HG03342 (cell line): Measurements from ENCODE around the gene NAA80.
A peak's percentile ranks its signal among the peaks of the same experiment; 100 is the strongest.
"Not testable (repeated sequence)": the region's sequence is repeated elsewhere in the genome, so short reads cannot be mapped to it uniquely, and the experiment has no call there.

ENCODE experiments used
- ATAC-seq: cut with Tn5 transposase; IDR thresholded peaks from one replicate; pipeline ENCODE4 v1.9.1; 2021; ENCODE audit warnings: mild to moderate bottlenecking, moderate library complexity; ENCODE audit not compliant: unreplicated experiment

Gene NAA80

GRCh38 chr3:50292159-50293078 is 6.8 kb downstream of the NAA80 start, which contains the start of gene IFRD2:
Gene IFRD2 (minus strand): TSS chr3:50292429. CDS start chr3:50292274, 155 bp downstream.
- ATAC-seq = peak; percentile 96

DNA sequence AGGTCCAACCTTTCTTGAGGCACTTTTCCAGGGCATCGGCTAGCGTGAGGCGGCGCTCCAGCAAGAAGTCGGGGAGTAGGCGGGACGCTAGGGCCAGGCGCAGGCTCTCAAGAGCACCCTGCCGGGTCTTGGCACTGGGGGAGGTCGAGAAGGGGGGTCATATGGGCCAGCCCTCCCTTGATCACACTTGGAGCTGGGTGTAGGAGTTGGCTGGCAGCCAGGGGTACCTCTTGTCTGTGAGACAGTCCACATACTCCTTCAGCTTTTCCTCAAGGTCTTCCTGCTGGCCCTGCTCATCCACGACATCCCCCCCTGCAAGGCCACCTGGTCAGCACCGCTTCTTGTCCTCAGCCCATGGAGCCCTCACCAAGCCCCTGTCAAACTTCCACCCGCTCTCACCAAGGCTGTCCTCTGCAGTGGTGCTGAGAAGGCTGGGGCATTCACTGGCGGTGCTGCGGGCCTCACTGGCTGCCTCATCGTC is 9.0 kb downstream of the NAA80 start:
- ATAC-seq = no peak

- no peak for ATAC-seq
Observed at GRCh38 chr3:50289130-50289529, 10.1 kb downstream of the NAA80 start.

GRCh38 chr3:50288387-50289007 is 10.7 kb downstream of the NAA80 start:
- no peak for ATAC-seq

GRCh38 chr3:50287262-50287661 is 11.9 kb downstream of the NAA80 start:
- ATAC-seq = no peak

DNA sequence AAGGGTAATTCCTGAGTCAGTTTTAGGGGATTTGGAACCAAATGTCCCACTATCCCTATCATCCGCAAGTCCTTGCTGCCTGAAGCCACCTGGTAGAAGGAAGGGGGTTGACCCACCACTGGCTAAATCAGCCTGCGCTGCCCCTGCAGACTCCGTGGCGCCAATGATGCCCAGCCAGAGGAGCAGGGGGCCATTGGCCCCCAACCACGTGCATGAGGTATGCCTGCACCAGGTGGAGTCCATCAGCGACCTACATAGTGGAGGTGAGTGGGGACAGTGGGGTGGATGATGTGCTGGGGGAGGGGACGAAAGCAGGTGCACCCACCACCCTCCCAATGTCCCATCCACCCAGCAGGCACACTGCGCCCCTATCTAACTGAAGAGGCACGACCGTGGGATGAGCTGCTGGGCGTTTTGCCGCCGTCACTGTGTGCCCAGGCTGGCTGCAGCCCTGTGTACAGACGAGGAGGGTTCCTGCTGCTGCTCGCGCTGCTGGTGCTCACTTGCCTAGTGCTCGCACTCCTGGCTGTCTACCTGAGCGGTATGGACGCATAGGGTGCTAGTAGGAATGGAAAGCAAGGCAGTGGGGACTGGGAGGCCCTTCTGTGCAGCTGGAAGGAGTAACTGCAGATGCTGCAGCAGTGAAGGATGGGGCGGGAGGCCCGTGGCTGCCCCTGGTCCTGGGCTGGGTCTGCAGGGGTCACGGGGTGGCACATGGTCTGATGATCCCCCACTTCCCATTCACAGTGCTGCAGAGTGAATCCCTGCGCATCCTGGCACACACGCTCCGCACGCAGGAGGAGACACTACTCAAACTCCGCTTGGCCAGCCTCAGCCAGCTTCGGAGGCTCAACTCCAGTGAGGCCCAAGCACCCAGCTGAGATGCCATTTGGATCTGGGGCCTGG is 12.6 kb downstream of the NAA80 start:
- ATAC-seq = no peak

DNA sequence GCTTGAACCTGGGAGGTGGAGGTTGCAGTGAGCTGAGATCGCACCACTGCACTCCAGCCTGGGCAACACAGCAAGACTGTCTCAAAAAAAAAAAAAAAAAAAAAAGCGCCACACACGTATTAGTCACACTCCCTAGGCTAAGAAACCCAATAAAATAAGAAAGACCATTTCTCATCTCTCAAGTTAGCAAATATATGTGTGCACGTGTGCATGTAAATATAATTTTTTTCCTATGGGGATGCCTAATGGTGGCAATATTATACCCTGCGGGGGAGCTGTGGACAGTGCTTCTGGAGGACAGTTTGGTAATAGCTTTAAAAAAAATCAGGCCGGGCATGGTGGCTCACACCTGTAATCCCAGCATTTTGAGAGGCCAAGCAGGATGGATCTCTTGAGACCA is 15.1 kb downstream of the NAA80 start:
- ATAC-seq = not testable (repeated sequence)

GRCh38 chr3:50279255-50280016 is 19.8 kb downstream of the NAA80 start:
- no peak for ATAC-seq

GRCh38 chr3:50278880-50279224 is 20.4 kb downstream of the NAA80 start, which contains the start of gene LSMEM2:
Gene LSMEM2 (plus strand): TSS chr3:50279087. CDS start chr3:50279114, 27 bp downstream.
- ATAC-seq = no peak

- no peak for ATAC-seq
Observed at GRCh38 chr3:50278123-50278879, 20.9 kb downstream of the NAA80 start.

- no peak for ATAC-seq
Observed at GRCh38 chr3:50276762-50277101, 22.5 kb downstream of the NAA80 start.

DNA sequence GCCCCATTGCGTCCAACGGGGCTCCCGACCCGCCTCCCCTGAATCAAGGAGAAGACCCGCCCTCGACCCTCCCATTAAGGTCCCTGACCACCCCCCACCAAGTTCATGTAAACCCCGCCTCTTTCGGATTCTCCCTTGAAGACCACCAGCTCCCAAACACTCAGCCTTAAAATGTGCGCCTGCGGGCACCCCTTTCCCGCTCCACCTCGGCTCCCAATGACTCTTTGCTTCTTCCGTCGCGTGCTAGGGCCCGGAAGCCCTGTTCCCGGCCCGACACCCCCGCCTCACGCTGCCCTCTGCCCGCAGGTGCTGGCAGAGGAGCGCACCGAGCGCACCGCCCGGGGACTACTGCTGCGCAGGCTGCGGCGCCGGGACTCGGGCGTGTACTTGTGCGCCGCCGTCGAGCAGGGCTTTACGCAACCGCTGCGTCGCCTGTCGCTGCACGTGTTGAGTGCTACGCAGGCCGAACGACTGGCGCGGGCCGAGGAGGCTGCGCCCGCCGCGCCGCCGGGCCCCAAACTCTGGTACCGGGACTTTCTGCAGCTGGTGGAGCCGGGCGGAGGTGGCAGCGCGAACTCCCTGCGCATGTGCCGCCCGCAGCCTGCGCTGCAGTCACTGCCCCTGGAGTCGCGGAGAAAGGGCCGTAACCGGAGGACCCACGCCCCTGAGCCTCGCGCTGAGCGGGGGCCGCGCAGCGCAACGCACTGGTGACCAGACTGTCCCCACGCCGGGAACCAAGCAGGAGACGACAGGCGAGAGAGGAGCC is 23.0 kb downstream of the NAA80 start:
- ATAC-seq = no peak

GRCh38 chr3:50275141-50275995 is 23.8 kb downstream of the NAA80 start:
- ATAC-seq = no peak

- no peak for ATAC-seq
Observed at GRCh38 chr3:50274371-50275104, 24.7 kb downstream of the NAA80 start.

DNA sequence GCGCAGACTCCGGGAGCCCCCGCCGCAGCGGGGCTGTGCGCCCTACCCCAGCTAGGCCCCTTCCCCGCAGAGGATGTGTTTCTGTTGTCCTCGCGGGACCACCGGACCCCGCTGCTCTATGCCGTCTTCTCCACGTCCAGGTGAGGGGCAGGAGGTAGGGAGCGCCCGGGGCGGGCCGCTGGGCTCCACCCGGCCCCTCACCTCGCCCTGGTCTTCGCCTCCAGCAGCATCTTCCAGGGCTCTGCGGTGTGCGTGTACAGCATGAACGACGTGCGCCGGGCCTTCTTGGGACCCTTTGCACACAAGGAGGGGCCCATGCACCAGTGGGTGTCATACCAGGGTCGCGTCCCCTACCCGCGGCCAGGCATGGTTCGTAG is 25.5 kb downstream of the NAA80 start:
- no peak for ATAC-seq

- peak; percentile 81 for ATAC-seq
Observed at GRCh38 chr3:50272911-50273688, 26.1 kb downstream of the NAA80 start.

DNA sequence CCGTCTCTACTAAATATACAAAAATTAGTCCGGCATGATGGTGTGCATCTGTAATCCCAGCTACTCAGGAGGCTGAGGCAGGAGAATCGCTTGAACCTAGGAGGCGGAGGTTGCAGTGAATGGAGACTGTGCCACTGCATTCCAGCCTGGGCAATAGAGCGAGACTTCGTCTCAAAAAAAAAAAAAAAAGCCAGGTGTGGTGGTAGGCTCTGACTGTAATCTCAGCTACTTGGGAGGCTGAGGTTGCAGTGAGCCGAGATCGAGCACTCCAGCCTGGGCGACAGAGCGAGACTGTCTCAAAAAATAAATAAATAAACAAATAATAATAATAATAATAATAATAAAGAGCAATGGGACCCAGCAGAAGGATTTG is 26.7 kb downstream of the NAA80 start:
- ATAC-seq = not testable (repeated sequence)
